Measurements from ENCODE around the gene SLC25A25.
"Not testable (repeated sequence)": the region's sequence is repeated elsewhere in the genome, so short reads cannot be mapped to it uniquely, and the experiment has no call there.

The SLC25A25 gene

DNA sequence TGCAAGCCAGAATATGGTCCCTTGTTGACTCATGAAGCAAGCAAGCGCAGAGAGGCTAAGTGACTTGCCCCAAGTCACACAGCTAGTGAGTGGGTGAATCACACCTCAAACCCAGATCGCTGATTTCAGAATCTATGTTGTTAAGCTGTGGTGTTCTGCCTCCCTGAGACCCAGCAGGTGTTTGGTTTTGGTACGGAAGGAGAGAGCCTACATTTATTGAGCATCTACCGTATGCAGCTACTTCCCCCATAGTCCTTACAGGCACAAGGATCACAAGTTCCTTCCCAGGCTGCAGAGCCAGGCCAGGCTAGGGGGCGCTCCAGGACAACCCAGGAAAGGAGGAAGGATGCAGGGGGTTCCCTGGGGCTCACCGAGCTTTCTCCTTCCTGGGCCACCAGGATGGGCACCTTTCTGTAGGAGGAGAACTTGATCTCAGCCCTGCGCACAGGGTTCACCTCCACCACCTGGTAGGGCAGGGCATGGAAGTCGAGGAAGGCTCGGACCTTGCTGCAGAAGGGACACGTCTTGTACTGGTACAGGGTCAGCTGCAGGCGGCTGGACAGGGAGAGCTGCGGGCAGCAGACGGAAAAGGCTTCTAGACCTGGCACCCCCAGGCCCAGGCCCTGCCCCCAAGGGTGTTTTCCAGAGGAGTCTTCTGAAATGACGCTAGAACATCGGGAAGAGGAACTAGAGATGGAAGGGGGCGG lies 57.0 kb downstream of the SLC25A25 start:
- DNase-seq (ENCODE audit: low spot score), result peak; percentile 78

DNA sequence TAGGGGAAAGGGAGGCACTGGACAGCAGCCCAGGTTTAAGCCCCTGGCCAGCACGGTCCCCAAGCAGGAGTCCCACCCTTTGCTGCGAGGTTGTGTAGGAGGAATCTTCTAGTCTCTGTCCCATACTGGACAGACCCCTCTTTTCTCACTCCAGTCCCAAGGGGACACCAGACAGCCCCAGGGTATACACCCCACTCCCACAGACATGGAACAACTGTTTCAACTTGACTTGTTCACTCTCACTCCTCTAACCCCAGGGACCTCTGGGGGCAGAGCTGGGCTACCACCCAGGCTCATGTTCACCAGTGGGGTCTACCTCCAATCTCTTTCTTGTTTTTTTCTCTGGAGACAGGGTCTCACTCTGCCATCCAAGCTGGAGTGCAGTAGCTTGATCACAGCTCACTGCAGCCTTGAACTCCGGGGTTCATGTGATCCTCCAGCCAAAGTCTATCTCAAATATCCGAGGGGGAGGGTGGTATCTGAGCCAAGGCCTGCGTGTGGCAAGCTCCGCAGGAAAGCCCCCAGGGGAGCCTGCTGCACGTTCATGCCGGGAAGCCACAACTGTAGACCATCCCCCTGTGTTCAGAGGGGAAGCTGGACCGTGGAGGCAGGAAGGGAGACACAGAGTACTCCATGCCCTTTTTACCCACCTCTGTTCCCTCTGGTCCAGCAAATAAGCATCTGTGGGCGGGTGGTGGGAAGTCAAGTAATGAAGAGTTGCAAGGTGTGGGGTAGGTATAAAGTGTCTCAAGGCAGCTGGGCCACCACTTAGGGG lies 57.7 kb downstream of the SLC25A25 start:
- DNase-seq (ENCODE audit: low spot score), result no peak

DNA sequence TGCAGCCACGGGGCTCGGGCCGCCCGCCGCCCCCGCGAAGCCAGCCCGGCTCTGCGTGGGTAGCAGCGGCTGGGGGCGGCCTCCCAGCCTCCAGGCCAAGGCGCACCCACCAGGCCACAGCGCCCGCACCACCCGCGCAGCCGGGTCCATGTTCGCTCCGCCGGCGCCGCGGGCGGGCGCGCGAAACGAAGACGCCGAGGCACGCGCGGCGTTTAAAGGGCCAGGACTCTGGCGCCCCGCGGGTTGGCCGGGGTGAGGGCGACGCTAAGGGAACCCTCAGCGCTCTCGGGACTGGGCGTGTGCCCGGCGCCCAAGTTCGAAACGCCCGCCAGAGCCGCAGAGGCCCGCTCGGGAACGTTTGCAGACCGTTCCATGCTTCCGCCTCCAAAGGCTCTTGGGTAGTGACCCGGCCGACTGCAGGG lies 59.5 kb downstream of the SLC25A25 start, which contains the start of gene PTGES2:
TSS of gene PTGES2 (minus strand) at position 162 of the 422 bp plus-strand sequence. CDS start at position 150, 12 bp downstream.
- peak; percentile 80 for DNase-seq (ENCODE audit: low spot score)

DNA sequence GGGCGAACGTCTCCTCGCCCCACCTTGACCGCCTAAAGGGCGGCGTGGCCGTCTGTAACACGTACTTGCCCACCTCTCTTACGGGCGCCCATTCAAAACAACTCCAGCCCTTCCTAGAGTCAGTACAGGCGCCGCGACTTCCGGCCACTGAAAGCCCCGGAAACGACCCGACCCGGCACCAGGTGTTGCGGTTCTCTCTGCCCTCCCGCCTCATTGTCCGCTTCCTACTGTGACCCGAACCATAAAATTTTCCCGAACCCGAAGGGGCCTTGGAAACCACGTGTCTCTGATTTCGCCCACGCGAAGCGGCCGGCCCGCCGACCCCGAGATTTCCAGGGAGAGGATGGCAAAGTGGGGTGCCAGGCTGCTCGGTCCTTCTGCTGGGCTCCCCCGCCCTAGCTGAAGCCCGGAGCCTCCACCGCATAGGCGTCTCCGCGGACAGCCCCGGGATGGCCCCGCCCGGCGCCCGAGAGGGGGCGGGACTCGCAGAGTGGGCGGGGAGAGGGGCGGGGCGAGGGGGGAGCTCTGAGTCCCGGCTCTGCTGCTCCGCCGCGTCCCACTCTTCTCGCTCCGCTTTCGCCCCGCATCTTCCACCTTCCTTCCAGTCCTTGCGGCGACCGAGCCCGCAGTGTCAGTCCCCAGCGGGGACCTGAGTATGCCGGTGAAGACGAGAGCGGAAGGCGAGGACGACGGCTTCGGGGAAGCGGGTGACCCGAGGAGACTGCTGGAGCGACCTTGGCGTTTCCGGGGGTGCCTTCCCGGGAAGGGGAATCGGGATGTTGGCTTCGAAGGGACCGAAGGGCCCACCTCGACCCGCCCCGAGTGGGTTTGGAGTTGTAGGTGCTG lies 60.2 kb downstream of the SLC25A25 start:
- DNase-seq (ENCODE audit: low spot score), result peak; percentile 82

DNA sequence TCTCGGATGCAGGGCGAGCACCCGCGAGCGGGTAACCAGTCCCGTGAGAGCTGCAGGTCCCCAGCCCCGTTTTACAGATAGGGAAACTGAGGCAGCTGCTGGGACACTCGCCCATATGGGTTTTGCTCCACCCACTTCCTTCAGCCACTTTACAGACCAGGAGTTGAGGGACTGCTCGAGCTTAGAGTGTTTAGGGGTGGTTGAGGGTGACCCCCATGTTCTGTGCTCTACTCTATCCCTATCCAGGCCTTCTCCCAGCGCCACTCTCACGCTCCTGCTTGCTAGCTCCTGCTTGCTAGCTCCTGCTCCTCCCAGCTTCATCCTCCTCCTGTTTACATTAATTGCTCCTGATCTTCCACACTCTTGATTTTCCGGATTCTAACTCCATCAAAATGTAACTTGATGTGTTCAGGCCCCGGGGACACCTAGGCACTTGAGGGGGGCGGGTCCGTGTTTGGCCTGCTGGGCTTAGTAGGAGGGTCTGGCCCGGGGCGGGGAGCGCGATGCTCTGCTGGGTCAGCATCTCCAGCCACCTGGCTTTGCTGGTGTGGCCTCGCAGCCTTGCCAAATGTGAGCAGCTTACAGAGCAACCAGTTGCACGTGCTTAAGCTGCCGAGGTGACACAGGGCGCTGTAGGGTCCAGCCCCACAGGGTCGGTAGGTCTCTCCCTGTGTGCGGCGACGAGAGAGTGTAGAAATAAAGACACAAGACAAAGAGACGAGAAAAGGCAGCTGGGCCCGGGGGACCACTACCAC lies 61.0 kb downstream of the SLC25A25 start:
- DNase-seq (ENCODE audit: low spot score), result no peak

DNA sequence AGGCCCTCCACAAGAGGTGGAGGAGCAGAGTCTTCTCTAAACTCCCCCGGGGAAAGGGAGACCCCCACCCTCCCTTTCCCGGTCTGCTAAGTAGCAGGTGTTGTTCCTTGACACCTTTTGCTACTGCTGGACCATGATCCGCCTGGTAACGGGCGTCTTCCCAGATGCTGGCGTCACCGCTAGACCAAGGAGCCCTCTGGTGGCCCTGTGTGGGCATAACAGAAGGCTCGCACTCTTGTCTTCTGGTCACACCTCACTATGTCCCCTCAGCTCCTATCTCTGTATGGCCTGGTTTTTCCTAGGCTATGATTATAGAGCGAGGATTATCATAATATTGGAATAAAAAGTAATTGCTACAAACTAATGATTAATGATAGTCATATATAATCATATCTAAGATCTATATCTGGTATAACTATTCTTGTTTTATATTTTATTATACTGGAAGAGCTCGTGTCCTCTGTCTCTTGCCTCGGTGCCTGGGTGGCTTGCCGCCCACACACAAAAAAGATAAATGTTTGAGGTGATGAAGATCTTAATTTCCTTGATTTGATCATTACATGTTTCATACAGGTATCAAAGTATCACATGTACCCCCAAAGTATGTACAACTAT lies 62.1 kb downstream of the SLC25A25 start:
- not testable (repeated sequence) for DNase-seq (ENCODE audit: low spot score)

DNA sequence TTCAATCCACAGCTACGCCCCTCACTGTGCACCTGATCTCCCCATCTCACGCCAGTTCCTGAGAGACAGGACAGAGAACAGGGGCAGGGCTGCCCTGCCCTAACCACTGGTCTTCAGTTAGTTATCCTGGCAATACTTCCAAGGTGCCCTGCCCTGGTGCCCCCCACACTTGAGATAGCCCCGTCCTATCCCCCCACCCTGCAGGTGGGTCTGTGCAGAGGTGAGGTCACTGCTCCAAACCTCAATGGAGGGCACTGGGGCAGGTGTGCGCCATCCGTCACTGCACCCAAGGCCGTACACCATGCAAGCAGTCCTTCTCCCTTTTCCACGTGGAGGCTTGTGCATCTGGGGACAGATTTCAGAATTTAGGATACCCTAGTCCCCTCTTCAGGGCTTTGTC lies 62.6 kb downstream of the SLC25A25 start:
- DNase-seq (ENCODE audit: low spot score), result not testable (repeated sequence)

DNA sequence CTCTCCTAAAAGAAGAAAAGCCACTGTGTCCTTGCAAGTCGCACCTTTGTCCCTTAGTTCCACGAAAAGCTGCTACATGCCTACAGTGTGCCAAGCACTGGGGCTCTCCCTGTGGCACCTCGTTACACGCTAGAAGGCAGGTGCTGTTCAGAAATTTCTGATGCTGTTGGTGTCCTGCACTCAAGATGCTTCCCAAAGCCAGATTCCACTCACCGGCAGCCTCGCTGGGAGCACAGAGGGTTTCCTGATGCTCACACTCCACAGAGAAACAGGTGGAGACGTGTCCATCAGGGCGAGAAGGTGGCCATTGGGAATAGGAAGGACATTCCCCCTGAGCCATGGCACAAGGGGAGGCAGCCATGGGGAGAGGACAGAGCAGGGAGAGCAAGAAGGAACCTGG lies 63.3 kb downstream of the SLC25A25 start:
- DNase-seq (ENCODE audit: low spot score), result not testable (repeated sequence)

DNA sequence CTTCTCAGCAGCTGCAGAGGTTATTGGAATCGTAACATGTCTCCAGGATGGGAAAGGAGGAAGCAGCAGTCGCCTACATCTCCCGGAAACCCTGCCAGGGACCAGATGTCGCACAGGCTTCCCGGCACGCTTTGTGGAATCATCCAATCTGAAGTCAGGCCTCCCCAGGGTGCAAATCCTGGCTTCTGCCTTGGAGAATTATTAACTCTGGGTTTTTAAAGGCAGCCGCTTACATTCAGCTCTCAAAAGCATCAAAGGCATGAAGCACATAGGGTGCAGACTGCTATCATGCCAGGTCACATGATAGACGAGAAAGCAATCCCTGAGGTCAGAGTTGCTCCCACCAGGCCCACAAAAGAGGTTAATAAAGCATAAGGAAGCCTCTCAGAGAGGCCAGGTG lies 64.1 kb downstream of the SLC25A25 start:
- not testable (repeated sequence) for DNase-seq (ENCODE audit: low spot score)

DNA sequence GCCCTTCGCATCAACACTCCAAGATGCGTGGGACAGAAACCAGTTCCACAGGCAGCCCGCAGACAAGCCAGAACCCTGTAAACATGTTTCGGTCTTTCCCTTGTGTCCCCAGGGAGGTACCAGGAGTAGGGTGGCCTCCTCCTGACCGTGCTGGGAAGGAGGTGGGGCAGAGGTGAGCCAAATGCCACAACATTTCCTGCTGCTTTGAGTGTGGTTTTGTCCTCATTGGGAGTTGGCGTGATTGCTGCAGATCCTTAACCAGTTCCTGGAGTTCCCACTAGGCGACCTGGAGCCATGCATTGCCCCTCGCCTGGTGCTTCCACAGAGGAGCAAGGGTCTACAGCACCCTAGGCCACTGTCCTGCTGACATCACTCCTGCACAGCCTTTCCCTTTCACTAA lies 67.5 kb downstream of the SLC25A25 start:
- not testable (repeated sequence) for DNase-seq (ENCODE audit: low spot score)

DNA sequence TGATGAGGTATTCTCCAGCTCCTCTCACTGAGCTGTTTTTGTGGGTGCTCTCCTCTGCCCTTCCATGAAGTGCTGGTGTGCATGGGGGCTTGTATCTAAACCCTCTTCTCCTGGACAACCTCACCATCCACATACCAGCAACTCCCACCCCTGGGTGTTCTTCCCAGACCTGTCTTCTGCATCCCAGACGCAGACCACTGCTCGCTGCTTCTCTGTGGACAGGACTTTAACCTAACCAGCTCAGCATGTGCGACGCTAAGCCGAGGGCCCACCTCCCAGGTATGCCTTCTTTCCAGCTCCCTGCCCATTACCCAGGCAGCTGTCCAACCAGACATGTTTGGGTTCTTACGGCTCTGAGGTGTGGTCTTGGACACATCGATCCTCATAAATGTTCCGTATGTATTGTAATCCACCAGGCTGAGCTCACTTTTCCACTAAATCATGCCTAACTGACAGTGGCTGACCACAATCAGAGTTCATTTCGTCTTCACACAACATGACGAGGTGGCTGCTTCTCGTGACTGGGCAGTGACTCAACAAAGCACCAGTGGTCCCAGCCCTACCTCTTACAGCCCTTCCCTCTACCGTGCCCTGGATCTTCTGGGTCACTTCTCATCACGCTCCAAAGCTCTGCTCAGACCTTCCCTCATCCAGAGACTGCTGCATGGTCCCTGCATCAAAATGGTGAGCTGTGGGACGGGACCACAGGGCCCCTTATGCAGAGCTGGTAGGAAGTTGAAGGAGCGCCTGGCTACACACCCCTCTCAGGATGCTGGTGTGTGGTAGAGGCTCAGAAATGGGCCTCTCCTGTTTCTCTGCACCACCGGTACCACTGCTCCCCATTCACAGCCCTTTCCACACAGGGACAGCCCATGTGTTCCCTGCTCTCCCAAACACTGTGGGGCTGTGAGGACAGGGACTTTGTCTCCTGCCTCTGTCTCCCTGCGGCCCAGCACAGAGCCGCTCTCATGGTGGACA lies 69.1 kb downstream of the SLC25A25 start:
- no peak for DNase-seq (ENCODE audit: low spot score)

DNA sequence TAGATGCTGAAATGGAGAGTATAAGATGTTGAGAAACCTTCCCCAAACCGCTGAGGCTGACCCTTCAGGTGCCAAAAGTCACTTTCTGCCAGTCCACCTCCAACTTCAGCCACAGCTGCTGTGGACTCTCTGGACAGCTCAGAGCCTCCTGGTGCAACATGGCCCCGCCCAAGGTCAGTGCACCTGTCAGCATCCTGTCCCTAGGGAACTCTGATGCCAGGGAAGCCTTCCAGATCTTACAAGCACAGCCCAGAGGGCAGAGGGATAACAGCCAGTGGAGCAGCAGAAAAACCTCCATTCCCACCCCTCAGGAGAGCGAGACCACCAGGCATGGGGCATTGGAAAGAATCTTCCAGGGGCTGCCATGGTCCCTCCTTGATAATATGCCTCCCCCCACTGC lies 70.0 kb downstream of the SLC25A25 start:
- no peak for DNase-seq (ENCODE audit: low spot score)

DNA sequence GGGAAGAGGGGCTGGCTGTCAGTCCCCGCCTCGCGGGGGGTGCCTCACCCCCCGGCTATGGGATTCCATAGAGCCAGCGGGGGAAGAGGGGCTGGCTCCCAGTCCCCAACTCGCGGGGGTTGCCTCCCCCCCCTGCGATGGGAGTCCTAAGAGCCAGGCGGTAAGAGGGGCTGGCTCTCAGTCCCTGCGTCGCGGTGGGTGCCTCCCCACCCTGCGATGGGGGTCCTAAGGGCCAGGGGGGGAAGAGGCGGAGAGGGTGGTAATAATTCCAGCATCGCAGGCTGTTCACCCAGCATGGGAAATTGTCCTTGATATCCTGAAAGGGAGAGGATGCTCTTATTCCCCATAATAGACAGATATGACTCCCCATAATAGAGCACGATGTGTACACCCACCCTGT lies 71.6 kb downstream of the SLC25A25 start:
- DNase-seq (ENCODE audit: low spot score), result no peak

DNA sequence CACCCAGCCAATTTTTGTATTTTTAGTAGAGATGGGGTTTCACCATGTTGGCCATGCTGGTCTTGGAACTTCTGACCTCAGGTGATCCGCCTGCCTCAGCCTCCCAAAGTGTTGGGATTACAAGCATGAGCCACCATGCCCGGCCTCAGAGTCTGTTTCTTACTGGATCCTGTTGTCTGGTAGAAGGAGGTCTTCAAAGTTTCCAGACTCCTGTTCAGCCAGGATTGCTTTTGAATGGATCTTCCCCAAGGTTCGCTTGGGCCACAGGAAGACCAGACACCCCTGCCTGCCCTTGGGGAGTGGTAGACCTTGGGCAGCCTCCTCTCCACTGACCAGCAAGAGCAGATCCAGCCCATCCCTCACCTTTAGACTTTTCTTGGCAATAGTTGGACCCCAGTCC lies 73.6 kb downstream of the SLC25A25 start:
- DNase-seq (ENCODE audit: low spot score), result no peak

DNA sequence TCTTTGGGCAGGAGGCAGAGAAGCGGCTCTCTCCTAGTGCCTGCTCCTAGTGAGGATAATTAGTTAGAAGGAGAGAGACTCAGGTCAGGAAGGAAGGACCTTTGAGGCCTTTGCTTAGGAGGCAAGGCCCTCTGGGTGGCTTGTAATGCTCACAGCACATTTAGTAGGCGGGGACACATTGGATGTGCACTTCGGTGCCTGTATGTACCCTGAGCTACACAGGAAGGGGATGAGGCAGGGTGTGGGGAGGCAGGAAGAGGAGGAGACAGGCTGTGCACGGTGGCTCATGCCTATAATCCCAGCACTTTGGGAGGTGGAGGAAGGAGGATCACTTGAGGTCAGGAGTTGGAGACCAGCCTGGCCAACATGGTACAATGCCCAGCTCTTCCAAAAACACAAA lies 74.0 kb downstream of the SLC25A25 start:
- DNase-seq (ENCODE audit: low spot score), result no peak

DNA sequence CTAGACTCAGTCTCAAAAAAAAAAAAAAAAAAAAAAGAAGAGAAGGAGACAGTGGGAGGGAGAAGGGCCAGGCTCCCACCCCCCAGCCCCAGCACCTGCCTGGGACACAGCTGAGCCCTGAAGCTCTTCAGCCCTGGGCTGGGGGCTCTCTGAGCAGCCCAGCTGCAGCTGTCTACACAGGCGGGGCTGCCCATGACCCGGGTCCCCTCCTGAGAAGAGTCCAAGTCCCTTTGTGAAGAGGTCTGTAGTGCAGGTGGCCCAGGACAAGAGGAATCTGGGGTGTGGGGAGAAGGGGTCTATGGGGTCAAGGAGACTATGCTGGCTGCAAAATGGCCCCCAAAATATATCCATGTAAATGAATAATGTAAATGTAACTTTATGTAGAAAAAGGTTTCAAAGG lies 74.6 kb downstream of the SLC25A25 start:
- DNase-seq (ENCODE audit: low spot score), result no peak

DNA sequence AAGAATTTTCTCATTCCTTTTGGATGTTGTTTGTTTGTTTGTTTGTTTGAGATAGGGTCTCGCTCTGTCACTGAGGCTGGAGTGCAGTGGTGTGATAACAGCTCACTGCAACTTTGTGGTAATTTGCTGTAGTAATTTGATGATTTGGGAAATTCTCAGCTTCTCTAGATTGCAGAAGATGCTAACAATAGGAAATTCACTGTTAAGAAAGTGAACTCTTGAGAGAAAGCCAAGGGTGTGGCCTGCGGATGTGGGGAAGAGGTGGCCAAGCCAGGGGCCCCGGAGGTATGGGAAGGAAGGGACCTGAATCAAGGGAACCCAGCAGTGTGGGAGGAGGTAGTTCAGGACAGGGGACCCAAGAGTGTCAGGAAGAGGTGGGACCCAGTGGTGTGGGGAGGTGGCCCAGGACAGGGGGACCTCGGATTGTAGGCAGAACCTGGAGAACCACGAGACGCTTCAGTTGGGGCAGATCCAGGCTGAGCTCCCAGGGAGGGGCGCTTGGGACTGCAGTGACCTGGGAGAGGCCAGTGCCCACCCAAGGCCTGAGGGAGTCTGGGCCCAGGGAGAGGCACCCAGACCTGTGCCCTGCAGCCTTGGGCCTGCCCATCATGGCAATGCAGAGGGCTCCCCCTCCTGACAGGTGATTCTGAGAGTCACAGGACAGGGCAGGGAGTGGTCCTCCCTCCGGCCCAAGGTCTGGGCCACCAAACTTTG lies 75.7 kb downstream of the SLC25A25 start:
- no peak for DNase-seq (ENCODE audit: low spot score)

DNA sequence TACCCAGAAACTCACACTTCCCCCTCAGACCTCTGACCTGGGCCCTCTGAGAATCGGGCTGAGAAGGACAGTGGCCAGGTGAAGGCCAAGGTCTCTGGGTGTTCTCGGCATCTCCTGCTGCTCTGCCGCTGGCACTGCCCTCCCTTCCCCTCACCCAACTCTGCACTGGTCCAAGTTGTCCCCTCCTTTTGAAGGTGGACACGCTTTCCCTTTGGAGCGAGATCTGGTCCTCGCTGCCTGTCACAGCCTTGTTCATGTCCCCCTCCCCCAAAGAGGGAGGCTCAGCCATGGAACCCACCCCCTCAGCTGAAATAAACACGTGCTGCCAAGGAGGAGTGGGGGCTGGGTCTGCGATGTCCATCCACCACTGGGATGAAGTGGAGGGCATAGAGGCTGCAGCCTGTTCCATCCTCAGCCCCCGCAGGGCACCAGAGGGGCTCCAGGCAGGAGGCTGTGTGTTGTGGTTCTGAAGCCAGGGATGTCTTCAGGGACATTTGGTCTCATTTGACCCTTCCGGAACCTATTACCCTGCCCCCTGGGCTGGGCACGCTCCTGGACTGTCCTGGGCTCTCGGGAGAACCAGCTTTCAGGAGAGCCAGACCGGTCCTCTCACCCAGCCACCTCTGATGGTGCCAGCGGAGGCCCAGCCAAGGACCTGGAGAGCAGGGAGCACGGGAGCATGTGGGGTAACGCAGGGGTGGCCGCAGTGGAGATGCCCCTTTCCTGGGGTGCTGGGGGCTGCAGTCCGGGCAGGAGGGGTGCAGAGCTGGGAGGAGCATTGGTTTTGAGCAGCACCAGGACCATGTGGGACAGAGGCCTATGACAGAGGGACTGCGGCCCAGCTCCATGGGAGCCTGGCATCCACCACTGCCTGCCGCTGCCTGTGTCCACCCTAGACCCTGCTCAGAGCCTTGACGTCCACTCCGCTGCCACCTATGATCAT lies 76.5 kb downstream of the SLC25A25 start:
- DNase-seq (ENCODE audit: low spot score), result no peak

All from HuH-7 (cell line).